AG20443 (cell line): ENCODE data around the gene SMARCD2.
A peak's percentile ranks its signal among the peaks of the same experiment; 100 is the strongest.
"Not testable (repeated sequence)": the region's sequence is repeated elsewhere in the genome, so short reads cannot be mapped to it uniquely, and the experiment has no call there.

Experiments
- DNase-seq: peaks from one replicate; pipeline ENCODE4 v3.0.0; 2012; ENCODE audit warnings: low spot score, mixed read lengths

SMARCD2 gene

GRCh38 chr17:63842540-63843386 lies at the start of gene SMARCD2:
TSS of gene SMARCD2 (minus strand) at chr17:63842685. CDS start at chr17:63842674, 11 bp downstream.
- DNase-seq: peak; percentile 97

- peak; percentile 25 for DNase-seq
Measured at GRCh38 chr17:63889026-63889848, 46.8 kb upstream of the SMARCD2 start.

DNA sequence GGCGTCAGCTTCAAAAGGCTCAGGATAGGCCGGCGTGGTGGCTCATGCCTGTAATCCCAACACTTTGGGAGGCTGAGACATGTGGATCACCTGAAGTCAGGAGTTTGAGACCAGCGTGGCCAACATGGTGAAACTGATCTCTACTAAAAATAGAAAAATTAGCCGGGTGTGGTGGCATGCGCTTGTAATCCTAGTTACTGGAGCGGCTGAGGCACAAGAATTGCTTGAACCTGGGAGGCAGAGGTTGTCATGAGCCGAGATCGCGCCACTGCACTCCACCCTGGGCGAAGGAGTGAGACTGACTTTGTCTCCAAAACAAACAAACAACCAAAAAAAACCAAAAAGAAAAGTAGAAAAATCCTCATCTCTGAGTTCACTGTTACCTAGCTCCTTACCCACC lies 42.6 kb upstream of the SMARCD2 start:
- not testable (repeated sequence) for DNase-seq

DNA sequence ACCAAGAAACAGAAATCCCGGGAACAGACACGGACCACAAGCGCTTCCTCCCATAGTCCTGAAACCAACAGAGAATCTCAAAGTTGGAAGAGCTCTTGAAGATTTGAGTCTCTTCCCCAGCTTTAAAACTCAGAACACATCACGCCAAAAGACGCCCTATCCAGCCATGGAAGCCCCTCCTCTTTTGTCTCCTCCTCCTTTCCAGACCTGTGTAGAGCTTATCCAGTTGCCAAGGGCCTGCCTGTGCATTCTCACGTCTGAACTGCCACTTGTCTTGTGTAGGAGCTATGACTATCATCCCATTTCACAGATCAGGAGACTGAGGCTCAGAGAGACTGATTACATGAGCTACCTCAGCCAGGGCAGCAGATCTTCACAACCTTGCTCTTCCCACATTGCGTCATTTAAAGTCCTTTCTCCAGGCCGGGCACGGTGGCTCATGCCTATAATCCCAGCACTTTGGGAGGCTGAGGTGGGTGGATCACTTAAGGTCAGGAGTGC lies 40.2 kb upstream of the SMARCD2 start:
- DNase-seq: not testable (repeated sequence)

DNA sequence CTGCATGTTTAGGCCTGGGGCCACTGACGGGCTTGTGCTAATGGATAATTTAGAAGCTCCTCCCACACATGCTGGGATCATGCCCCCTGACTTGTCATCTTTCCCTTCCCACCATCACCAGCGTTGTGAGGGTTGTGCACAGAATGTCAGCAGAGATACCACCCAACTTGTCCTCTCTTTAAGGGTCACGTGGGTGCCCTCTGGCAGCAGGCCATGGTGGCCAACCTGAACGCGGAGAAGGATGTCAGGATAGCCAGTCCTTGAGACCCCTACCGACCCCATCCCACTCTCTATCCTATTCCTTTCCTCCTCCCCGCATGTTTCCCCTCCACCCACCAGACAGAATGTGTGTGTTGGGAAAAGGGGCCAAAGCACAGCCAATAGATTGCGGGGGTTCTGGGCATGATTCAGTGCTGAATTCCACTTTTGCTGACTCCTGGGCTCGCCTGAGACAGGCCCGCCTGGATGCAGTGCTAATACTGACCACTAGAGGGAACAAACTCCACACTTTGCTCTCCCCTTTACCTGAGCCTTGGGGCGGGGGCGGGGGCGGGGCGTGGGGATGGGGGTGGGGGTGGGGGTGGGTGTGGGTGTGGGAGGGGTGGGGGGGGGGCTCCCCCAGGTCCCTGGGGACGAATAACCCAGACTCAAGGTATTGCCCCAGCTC lies 39.6 kb upstream of the SMARCD2 start, which contains the start of gene GH2:
GH2 (minus strand) TSS at position 10 of the 667 bp plus-strand sequence. CDS start 143 bp downstream, outside the sequence.
- peak; percentile 85 for DNase-seq

DNA sequence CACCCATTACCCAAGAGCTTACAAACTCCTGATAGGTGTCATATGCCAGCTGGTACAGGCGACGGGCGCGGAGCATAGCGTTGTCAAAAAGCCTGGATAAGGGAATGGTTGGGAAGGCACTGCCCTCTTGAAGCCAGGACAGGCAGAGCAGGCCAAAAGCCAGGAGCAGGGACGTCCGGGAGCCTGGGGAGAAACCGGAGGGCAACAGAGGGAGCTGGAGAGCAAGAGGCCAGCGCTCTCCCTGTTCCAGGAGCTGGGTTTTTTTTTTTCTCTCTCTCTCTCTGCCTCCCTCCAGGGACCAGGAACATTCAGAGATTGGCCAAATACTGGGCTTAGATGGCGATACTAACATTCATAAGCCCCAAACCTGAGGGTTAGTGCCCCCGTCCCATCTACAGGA lies 38.9 kb upstream of the SMARCD2 start:
- DNase-seq: not testable (repeated sequence)

DNA sequence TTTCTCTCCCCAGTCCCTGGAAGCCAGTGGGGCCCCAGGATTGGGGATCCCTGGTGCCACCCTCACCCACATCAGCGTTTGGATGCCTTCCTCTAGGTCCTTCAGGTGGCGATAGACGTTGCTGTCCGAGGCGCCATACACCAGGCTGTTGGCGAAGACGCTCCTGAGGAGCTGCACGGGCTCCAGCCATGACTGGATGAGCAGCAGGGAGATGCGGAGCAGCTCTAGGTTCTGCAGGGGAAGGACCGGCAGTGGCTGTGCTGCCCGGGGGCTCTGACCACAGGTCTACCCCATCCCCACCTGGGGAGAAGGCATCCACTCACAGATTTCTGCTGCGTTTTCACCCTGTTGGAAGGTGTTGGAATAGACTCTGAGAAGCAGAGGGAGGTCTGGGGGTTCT lies 38.2 kb upstream of the SMARCD2 start:
- DNase-seq: no peak

DNA sequence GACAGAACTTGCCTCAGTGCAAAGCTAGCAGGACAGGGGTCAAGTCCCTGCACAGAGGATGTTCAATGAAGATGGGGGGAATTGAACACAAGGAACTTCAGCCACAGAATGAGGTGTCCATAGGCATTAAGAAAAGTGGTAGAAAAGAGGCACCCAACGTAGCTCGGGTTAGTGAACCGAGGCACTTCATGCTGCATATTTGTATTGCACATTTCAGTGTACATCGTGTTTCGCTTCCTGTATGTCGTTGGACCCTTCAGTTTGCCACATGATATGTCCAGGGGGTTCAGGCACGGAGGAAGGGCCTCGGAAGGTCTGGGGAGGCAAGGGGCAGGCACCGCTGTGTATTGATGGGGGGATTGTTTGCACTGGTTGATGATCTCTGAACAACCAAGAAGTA lies 35.9 kb upstream of the SMARCD2 start:
- DNase-seq: not testable (repeated sequence)

- not testable (repeated sequence) for DNase-seq
Measured at GRCh38 chr17:63874693-63875092, 32.2 kb upstream of the SMARCD2 start.

DNA sequence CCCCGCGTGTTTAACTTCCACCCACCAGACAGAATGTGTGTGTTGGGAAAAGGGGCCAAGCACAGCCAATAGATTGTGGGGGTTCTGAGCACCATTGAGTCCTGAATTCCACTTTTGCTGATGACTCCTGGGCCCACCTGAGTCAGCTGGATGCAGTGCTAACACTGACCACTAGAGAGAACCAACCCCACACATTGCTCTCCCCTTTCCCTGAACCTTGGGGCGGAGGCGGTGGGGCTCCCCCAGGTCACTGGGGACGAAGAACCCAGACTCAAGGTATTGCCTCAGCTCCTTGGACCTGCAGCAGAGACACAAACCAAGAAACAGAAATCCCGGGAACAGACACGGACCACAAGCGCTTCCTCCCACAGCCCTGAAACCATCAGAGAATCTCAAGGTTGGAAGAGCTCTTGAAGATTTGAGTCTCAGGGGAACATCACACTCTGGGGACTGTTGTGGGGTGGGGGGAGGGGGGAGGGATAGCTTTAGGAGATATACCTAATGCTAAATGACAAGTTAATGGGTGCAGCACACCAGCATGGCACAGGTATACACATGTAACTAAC lies 31.7 kb upstream of the SMARCD2 start:
- DNase-seq: not testable (repeated sequence)

DNA sequence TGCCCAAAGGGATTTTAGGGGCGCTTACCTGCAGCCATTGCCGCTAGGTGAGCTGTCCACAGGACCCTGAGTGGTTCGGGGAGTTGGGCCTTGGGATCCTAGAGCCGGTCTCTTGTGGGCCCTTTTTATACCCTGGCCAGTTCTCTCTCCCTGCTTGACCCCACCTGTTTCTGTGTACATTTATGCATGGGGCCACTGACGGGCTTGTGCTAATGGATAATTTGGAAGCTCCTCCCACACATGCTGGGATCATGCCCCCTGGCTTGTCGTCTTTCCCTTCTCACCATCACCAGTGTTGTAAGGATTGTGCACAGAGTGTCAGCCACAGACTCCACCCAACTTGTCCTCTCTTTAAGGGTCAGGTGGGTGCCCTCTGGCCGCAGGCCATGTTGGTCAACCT lies 31.1 kb upstream of the SMARCD2 start, which contains the start of gene CSH2:
CSH2 (minus strand) TSS at position 101 of the 400 bp plus-strand sequence; CDS start at position 38, 63 bp downstream.
- DNase-seq: not testable (repeated sequence)

DNA sequence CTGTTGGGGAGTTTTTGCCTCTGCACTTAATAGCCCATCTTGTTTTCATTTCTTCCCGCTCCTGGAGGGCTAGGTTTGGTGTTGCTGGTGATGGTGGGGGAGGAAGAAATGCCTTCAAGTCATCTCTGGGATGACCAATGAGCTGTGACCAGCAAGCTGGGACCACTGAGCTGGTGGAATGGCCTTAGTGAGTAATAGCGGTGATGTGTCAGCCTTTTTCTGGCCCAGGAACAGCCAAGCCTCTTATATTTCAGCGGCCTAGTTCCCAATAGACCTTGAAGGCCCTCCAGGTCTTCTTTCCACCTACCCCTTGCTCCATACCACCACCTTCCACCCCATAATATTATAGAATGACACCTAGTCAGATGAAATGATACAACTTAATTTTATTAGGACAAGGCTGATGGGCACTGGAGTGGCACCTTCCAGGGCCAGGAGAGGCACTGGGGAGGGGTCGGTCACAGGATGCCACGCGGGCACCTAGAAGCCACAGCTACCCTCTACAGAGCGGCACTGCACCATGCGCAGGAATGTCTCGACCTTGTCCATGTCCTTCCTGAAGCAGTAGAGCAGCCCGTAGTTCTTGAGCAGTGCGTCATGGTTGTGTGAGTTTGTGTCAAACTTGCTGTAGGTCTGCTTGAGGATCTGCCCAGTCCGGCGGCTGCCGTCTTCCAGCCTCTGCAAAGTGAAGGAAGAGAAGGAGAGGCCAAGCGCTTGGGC lies 29.3 kb upstream of the SMARCD2 start:
- DNase-seq: not testable (repeated sequence)

DNA sequence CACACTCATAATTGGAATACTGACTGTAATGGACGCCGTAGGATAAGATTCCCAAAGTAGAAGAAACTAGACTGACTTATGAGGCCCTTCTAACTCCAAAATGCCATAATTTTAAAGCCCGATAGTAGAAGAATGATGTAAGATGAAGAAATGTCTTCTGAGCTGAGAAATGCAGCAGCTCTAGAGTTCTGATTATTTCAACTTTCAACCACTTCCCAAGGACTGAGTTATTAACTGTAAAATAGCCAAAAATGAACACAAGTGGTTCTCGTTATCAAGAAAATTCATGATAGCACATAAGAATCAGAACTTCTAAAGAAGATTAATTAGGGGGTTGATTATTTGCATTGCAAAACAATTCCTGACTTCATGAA lies 27.8 kb upstream of the SMARCD2 start:
- DNase-seq: not testable (repeated sequence)

DNA sequence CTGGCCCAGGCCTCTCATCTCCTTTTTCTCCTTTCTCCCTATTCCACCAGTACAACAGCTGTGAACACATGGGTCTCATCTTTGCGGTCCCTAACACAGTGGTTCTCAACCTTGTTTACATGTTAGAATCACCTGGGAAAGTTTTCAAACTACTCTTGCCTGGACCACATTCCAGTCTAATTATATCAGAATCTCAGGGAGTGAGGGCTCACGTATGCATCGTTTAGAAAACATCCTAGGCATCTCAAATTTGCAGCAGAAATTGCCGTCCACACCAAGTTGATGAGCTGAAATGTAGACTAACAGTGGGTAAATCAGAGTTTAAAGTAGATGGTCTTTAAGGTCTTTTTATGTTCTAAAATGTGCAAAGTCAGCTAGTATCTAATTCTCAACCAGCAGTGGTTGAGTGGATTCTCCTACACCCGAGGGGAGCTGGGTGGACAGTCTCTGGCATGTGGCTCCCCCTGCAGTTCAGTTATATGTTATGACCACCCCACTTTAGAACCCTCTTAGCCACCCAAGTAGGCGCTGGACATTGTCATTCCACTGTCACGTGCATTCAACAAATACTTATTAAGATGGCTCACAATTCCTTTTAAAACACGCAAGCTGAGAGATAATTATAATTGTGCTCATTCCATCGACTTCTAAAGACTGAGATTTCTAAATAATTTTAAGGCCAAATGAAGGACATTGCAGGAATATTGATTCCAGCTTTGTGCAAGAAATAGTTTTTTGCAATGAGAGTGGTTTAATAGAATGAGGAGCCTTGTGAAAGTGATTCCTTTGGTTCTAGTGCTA lies 27.2 kb upstream of the SMARCD2 start:
- DNase-seq: not testable (repeated sequence)

- not testable (repeated sequence) for DNase-seq
Measured at GRCh38 chr17:63866625-63867024, 24.1 kb upstream of the SMARCD2 start.

GRCh38 chr17:63859257-63859656 lies 16.8 kb upstream of the SMARCD2 start:
- DNase-seq: no peak

DNA sequence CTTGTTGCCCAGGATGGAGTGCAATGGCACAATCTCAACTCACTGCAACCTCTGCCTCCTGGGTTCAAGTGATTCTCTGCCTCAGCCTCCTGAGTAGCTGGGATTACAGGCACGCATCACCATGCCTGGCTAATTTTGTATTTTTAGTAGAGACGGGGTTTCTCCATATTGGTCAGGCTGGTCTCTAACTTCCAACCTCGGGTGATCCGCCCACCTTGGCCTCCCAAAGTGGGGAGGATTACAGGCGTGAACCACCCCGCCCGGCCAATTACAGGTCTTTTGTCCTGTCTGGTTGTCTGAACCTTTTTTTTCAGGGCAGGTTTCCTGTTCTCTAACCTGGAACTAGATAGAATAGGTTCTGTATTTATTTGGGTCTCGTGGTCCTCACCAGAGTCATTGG lies 13.9 kb upstream of the SMARCD2 start:
- not testable (repeated sequence) for DNase-seq

GRCh38 chr17:63855185-63855584 lies 12.7 kb upstream of the SMARCD2 start:
- DNase-seq: no peak

DNA sequence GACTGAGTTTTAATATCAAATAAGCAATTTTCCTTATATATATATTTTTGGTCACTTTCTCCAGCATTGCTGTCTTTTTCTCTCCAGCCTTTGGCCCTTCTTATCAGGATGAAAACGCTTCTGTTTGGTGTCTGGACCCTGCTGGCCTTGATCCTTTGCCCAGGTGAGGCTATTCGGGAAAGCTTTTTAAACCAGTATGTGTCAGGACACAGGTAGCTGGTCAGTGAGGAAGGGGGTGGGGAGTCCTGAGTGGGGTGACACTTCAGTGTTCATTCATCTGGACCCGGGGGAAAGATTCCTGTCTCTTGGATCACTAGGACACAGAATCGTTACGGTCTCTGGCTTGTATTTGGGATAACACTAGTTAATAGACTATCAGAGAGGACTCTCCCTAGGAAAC lies 12.2 kb upstream of the SMARCD2 start:
- DNase-seq: no peak

GRCh38 chr17:63853260-63853659 lies 10.8 kb upstream of the SMARCD2 start:
- DNase-seq: no peak
